ENCODE results near the gene CHD2. TPM values are rescaled to one million over a fixed set of nuclear protein-coding genes. Genes with fewer than 3 reads are reported as not detected.

Gene CHD2
- total RNA-seq, 1 experiment from 2014 or later, result 81.8 TPM

- intact Hi-C loops (cut with micrococcal nuclease; ENCODE audit: unreplicated experiment) (no loop called here), in situ Hi-C loops (cut with HindIII; ENCODE audit: low pct_unique_long_range_greater_than_20kb, low sequenced_read_pairs) (no loop called here)
- CTCF ChIA-PET, result no interaction called here
- Histone ChIP-seq H3K36me3 (ENCODE audit: control insufficient read depth, insufficient read depth, low read length) (no peaks in the 10 kb centered on the region), H3K27me3 (ENCODE audit: control insufficient read depth, insufficient read depth, low read length) (no peaks in the 10 kb centered on the region; the same call in 1 of the 2 replicates), H3K27ac (ENCODE audit: low read length) (no peak overlapping the region), H3K4me3 (ENCODE audit: low read depth in 2 of 2, low read length in 2 of 2) (no peak overlapping the region), H3K9me3 (ENCODE audit: control insufficient read depth, insufficient read depth, low read depth, low read length) (no peaks in the 10 kb centered on the region), H3K4me1 (ENCODE audit: control insufficient read depth, insufficient read depth, low read length) (no peaks in the 10 kb centered on the region; the same call in 1 of the 2 replicates)
- ATAC-seq (no peak), DNase-seq (ENCODE audit: low read depth, low spot score) (no peak)
- POLR2A ChIA-PET, result no interaction called here
- TF ChIP-seq POLR2AphosphoS5 (IDR thresholded peaks at IDR 0.05; ENCODE audit: low read depth, low read length) (no peak), SIN3A (IDR thresholded peaks at IDR 0.05; ENCODE audit: borderline replicate concordance, insufficient read depth, low read depth, low read length) (no peak), CTCF (IDR thresholded peaks at IDR 0.05) (no peak), TCF7L2 (IDR thresholded peaks at IDR 0.05; ENCODE audit: low read depth, low read length) (no peak), REST (IDR thresholded peaks at IDR 0.05; ENCODE audit: insufficient read depth in 1 of 2, low read depth in 2 of 2, low read length in 1 of 2) (no peak)
- no TSS peak for BruUV-seq (replicated peaks)
Observed at GRCh38 chr15:93056836-93057235, 156.7 kb downstream of the CHD2 start.

GRCh38 chr15:93057618-93058017, 157.5 kb downstream of the CHD2 start:
- ChIA-PET POLR2A (no interaction called here), CTCF (no interaction called here)
- DNase-seq (ENCODE audit: low read depth, low spot score) (no peak), ATAC-seq (no peak)
- Histone ChIP-seq H3K27me3 (ENCODE audit: control insufficient read depth, insufficient read depth, low read length) (no peaks in the 10 kb centered on the region; the same call in 1 of the 2 replicates), H3K36me3 (ENCODE audit: control insufficient read depth, insufficient read depth, low read length) (no peaks in the 10 kb centered on the region), H3K4me1 (ENCODE audit: control insufficient read depth, insufficient read depth, low read length) (no peaks in the 10 kb centered on the region; the same call in 1 of the 2 replicates), H3K9me3 (ENCODE audit: control insufficient read depth, insufficient read depth, low read depth, low read length) (no peaks in the 10 kb centered on the region), H3K4me3 (ENCODE audit: low read depth in 2 of 2, low read length in 2 of 2) (no peak overlapping the region), H3K27ac (ENCODE audit: low read length) (no peak overlapping the region)
- in situ Hi-C loops (cut with HindIII; ENCODE audit: low pct_unique_long_range_greater_than_20kb, low sequenced_read_pairs), result no loop called here
- TF ChIP-seq SIN3A (IDR thresholded peaks at IDR 0.05; ENCODE audit: borderline replicate concordance, insufficient read depth, low read depth, low read length), result no peak
- TF ChIP-seq REST (IDR thresholded peaks at IDR 0.05; ENCODE audit: insufficient read depth in 1 of 2, low read depth in 2 of 2, low read length in 1 of 2), result no peak
- TF ChIP-seq POLR2AphosphoS5 (IDR thresholded peaks at IDR 0.05; ENCODE audit: low read depth, low read length), result no peak
- no peak for TF ChIP-seq TCF7L2 (IDR thresholded peaks at IDR 0.05; ENCODE audit: low read depth, low read length)
- TF ChIP-seq CTCF (IDR thresholded peaks at IDR 0.05), result no peak
- intact Hi-C loops (cut with micrococcal nuclease; ENCODE audit: unreplicated experiment), result no loop called here
- no TSS peak for BruUV-seq (replicated peaks)
